ENCODE data around the gene XPR1.

XPR1 gene

GRCh38 chr1:180936110-180937011 is 304.5 kb downstream of the XPR1 start:
- no peak for DNase-seq

- DNase-seq = no peak
These were observed 305.2 kb downstream of the XPR1 start for GRCh38 chr1:180937012-180937372.

GRCh38 chr1:180937624-180938225 is 305.9 kb downstream of the XPR1 start:
- DNase-seq = no peak

- no peak for DNase-seq
These were observed 307.4 kb downstream of the XPR1 start for GRCh38 chr1:180939073-180939710.

- no peak for DNase-seq
These were observed 307.9 kb downstream of the XPR1 start for GRCh38 chr1:180939711-180940103.

Data from NCI-H1417 treated with DMSO at 0.1 percent for 48 hours (cell line).